Measurements from ENCODE around the gene NAPG. TPM values are rescaled to one million over a fixed set of nuclear protein-coding genes. Genes with fewer than 3 reads are reported as not detected.

The NAPG gene
- total RNA-seq, 1 donor from 2014 or later = 27.3 TPM

DNA sequence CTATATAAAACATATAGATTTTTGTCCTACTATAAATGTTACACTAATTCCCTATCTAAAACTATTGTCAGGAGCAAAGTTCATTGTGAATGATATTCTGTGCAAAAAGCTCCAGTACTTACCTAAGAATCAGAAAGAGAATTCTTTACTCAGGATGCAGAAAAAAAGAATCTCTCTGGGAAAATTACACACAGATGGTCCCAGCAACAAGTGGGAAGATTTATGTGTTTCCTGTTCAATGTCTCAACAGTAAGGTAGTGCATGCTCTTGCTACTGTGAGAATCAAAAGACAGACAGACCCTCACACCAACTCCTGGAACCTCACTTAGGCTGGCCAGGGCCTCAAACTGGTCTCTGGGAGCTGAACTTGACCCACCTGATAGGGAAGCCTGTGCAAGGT is 11.2 kb upstream of the NAPG start:
- DNase-seq (ENCODE audit: low spot score, unreplicated experiment) = no peak
- peaks cover 5% of the 10 kb centered on the region for H3K4me1 Mint-ChIP-seq (ENCODE audit: low read depth)
- no peaks in the 10 kb centered on the region for H3K36me3 Mint-ChIP-seq (ENCODE audit: insufficient read depth)
- TF ChIP-seq, protein P1, sequence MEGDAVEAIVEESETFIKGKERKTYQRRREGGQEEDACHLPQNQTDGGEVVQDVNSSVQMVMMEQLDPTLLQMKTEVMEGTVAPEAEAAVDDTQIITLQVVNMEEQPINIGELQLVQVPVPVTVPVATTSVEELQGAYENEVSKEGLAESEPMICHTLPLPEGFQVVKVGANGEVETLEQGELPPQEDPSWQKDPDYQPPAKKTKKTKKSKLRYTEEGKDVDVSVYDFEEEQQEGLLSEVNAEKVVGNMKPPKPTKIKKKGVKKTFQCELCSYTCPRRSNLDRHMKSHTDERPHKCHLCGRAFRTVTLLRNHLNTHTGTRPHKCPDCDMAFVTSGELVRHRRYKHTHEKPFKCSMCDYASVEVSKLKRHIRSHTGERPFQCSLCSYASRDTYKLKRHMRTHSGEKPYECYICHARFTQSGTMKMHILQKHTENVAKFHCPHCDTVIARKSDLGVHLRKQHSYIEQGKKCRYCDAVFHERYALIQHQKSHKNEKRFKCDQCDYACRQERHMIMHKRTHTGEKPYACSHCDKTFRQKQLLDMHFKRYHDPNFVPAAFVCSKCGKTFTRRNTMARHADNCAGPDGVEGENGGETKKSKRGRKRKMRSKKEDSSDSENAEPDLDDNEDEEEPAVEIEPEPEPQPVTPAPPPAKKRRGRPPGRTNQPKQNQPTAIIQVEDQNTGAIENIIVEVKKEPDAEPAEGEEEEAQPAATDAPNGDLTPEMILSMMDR (IDR thresholded peaks at IDR 0.05; ENCODE audit: unreplicated experiment) = no peak
- no peak overlapping the region for H3K27ac Mint-ChIP-seq
- peaks cover 3% of the 10 kb centered on the region for H3K9me3 Mint-ChIP-seq (ENCODE audit: low read depth)
- H3K27me3 Mint-ChIP-seq = peaks cover 21% of the 10 kb centered on the region
- no peak overlapping the region for H3K4me3 Mint-ChIP-seq (ENCODE audit: low read depth)

DNA sequence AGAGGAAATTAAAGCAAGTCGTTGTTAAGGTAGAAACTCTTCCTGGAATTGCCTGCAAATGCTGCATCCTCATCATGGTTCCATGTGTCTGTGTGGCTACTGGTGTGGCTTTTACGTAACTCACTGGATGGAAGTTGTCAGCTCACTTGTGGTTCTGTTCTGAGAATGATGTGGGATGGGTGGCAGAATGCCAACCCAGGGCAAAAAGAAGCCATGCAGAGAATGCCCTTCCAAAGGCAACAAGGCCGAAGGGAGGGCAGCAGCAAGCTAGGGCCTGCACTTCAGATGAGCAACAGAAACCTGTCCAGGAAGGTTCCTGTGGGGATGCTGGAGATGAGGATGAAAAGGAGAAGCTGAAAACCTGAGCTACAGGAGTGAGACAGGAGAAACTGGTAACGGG is 10.4 kb upstream of the NAPG start:
- TF ChIP-seq, protein P1 (IDR thresholded peaks at IDR 0.05; ENCODE audit: unreplicated experiment) = no peak
- H3K4me1 Mint-ChIP-seq (ENCODE audit: low read depth) = peaks cover 5% of the 10 kb centered on the region
- no peak overlapping the region for H3K27ac Mint-ChIP-seq
- DNase-seq (ENCODE audit: low spot score, unreplicated experiment) = no peak
- H3K36me3 Mint-ChIP-seq (ENCODE audit: insufficient read depth) = no peaks in the 10 kb centered on the region
- H3K9me3 Mint-ChIP-seq (ENCODE audit: low read depth) = peaks cover 3% of the 10 kb centered on the region
- H3K27me3 Mint-ChIP-seq = peaks cover 21% of the 10 kb centered on the region
- no peak overlapping the region for H3K4me3 Mint-ChIP-seq (ENCODE audit: low read depth)

DNA sequence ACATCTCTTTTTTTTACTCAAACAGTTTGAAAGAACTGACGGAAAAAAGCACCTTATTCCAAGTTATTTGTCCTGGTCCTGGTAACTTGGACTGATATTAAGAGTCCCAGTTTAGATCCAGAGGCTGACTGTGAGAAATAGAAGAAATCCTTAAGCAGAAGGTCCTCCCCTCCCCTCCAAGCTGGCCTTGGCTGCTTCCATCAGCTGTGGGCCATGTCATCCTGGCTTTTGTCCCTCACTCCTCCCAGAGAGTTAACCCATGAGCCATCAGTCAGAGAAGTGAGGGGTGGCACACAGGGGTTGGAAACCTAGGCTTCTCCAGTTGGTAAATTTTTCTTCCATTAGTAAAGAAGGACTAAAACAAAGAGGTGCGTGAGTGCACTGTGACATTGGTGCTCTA is 9.7 kb upstream of the NAPG start:
- Mint-ChIP-seq H3K4me1 (ENCODE audit: low read depth) (peaks cover 5% of the 10 kb centered on the region), H3K27me3 (peaks cover 21% of the 10 kb centered on the region), H3K4me3 (ENCODE audit: low read depth) (no peak overlapping the region), H3K27ac (no peak overlapping the region), H3K9me3 (ENCODE audit: low read depth) (peaks cover 3% of the 10 kb centered on the region), H3K36me3 (ENCODE audit: insufficient read depth) (no peaks in the 10 kb centered on the region)
- TF ChIP-seq, protein P1 (IDR thresholded peaks at IDR 0.05; ENCODE audit: unreplicated experiment) = no peak
- DNase-seq (ENCODE audit: low spot score, unreplicated experiment) = no peak

DNA sequence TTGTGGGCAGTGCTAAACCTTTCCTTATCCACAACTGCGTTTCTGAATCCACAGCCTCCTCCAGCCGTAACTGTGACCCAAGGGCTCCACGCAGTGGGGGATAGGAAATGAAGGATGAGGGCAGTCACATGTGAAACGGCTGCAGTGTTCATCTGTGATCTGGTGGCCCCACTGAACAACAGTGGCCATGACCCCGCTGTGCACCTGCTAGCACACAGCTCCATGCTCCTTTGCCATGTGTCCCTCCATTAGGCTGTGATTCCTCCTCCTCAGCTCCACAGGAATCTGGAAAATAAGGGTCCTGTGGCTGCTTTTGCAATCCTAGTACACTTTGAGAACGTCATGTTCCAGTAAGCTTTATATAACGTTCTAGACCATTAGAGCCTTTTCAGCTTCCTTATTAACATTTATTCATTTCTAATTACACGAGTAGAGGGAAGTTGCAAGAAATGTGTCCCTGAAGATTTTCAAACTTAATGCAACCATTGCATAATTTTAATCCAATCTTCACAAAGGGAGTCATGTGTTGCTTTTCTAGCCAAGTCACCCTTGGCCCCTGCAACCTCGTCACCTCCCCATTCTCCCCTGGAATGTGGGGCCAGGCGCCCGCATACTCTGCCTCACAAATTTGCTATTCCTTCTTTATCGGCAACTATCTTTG is 7.1 kb upstream of the NAPG start:
- peaks cover 3% of the 10 kb centered on the region for H3K9me3 Mint-ChIP-seq (ENCODE audit: low read depth)
- H3K27ac Mint-ChIP-seq = no peak overlapping the region
- H3K36me3 Mint-ChIP-seq (ENCODE audit: insufficient read depth) = no peaks in the 10 kb centered on the region
- H3K27me3 Mint-ChIP-seq = peaks cover 27% of the 10 kb centered on the region
- H3K4me3 Mint-ChIP-seq (ENCODE audit: low read depth) = no peak overlapping the region
- peaks cover 5% of the 10 kb centered on the region for H3K4me1 Mint-ChIP-seq (ENCODE audit: low read depth)
- TF ChIP-seq, protein P1 (IDR thresholded peaks at IDR 0.05; ENCODE audit: unreplicated experiment) = peak; percentile 37
- no peak for DNase-seq (ENCODE audit: low spot score, unreplicated experiment)

DNA sequence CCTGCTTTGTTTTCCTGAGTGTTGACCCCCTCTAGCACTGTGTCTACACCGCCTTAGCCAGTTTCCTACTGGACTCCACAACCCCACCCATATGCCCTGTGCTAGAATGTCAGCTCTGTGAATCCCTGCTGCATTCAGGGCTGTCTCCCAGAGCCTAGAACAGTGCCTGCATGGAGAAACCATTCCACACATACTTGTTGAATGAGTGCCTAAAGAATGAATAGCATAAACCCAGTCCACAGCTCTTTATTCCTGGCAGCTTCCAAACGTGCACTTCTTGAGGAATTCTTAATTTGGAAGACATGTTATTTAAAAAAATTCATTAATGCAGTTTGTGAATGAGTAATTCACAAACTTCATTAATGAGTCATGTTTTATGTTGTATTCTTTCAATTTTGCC is 6.5 kb upstream of the NAPG start:
- H3K36me3 Mint-ChIP-seq (ENCODE audit: insufficient read depth) = no peaks in the 10 kb centered on the region
- TF ChIP-seq, protein P1 (IDR thresholded peaks at IDR 0.05; ENCODE audit: unreplicated experiment) = no peak
- H3K9me3 Mint-ChIP-seq (ENCODE audit: low read depth) = peaks cover 3% of the 10 kb centered on the region
- H3K27me3 Mint-ChIP-seq = peaks cover 27% of the 10 kb centered on the region
- H3K4me3 Mint-ChIP-seq (ENCODE audit: low read depth) = no peak overlapping the region
- DNase-seq (ENCODE audit: low spot score, unreplicated experiment) = no peak
- peaks cover 5% of the 10 kb centered on the region for H3K4me1 Mint-ChIP-seq (ENCODE audit: low read depth)
- no peak overlapping the region for H3K27ac Mint-ChIP-seq
